Neutrophil (primary cell): ENCODE data around the gene NOP16.

Experiments
- H3K27ac ChIP-seq: fragments of 200-600 bp; sonication (generic); 2 replicates; pipeline ENCODE4 v1.5.1; 2016; ENCODE audit warnings: mild to moderate bottlenecking, moderate library complexity
- H3K27me3 ChIP-seq: fragments of 200-600 bp; sonication (generic); 2 replicates; pipeline ENCODE4 v1.6.0; 2016; ENCODE audit warnings: mild to moderate bottlenecking
- H3K36me3 ChIP-seq: fragments of 200-600 bp; sonication (generic); 2 replicates; pipeline ENCODE4 v1.5.1; 2017
- H3K4me1 ChIP-seq, 2 experiments: fragments of 200-600 bp in 1 of 2; sonication (generic) in 1 of 2; 1 replicate in 1 of 2; 2 replicates in 1 of 2; pipeline versions ENCODE4 v1.5.1 to v1.6.1; 2013 to 2016; ENCODE audit warnings: low read depth in 1 of 2, low read length in 1 of 2, mild to moderate bottlenecking in 1 of 2, moderate library complexity in 1 of 2; ENCODE audit not compliant: control insufficient read depth in 1 of 2, insufficient read depth in 1 of 2
- H3K4me3 ChIP-seq, 2 experiments: fragments of 200-600 bp in 1 of 2; sonication (generic) in 1 of 2; 1 replicate in 1 of 2; 2 replicates in 1 of 2; pipeline ENCODE4 v1.5.1; 2013 to 2016; ENCODE audit warnings: low read depth in 1 of 2, low read length in 1 of 2, mild to moderate bottlenecking in 1 of 2, moderate library complexity in 1 of 2
- H3K9me3 ChIP-seq: fragments of 200-600 bp; sonication (generic); 2 replicates; pipeline ENCODE4 v1.5.1; 2016
- CTCF ChIP-seq: fragments of 200-600 bp; sonication (generic); IDR thresholded peaks from 2 replicates; pipeline ENCODE4 v1.5.1; 2016; ENCODE audit warnings: antibody characterized with exemption

The NOP16 gene

GRCh38 chr5:176388444-176389134, at the start of gene NOP16, which contains the start of gene HIGD2A:
NOP16 (minus strand) TSS chr5:176388598; CDS start chr5:176388539, 59 bp downstream.
HIGD2A (plus strand) TSS chr5:176388751; CDS start chr5:176388820, 69 bp downstream.
- H3K4me1 ChIP-seq: peaks cover 17 to 21% of the 10 kb centered on the region in 2 experiments
- H3K4me3 ChIP-seq: peak within 1 kb of the TSS; percentile 78 to 83
- peaks cover 20% of the 10 kb centered on the region for H3K36me3 ChIP-seq
- TF ChIP-seq CTCF: peak; percentile 72
- peak within 1 kb of the TSS; percentile 93 for H3K27ac ChIP-seq
- no peaks in the 10 kb centered on the region for H3K27me3 ChIP-seq
- no peaks in the 10 kb centered on the region for H3K9me3 ChIP-seq

DNA sequence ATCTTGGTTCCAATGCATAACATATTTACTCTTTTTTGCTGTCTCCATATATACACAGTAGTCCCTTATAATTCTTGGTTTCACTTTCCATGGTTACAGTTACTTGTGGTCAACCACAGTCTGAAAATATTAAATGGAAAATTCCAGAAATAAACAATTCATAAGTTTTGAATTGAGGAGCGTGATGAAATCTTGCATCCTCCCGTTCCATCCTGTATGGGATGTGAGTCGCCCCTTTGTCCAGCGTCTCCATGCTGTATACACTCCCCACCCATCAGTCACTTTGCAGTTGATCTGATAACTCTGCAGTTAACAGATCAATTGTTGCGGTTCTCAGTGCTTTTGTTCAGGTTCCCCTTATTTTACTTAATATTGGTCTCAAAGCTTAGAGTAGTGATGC, 48.3 kb upstream of the NOP16 start:
- Histone ChIP-seq H3K27me3 (peaks cover 12% of the 10 kb centered on the region), H3K4me1 (peaks cover 0 to 9% of the 10 kb centered on the region in 2 experiments), H3K4me3 (no peak overlapping the region), H3K9me3 (no peaks in the 10 kb centered on the region), H3K36me3 (no peaks in the 10 kb centered on the region), H3K27ac (no peak overlapping the region)
- TF ChIP-seq CTCF: no peak

DNA sequence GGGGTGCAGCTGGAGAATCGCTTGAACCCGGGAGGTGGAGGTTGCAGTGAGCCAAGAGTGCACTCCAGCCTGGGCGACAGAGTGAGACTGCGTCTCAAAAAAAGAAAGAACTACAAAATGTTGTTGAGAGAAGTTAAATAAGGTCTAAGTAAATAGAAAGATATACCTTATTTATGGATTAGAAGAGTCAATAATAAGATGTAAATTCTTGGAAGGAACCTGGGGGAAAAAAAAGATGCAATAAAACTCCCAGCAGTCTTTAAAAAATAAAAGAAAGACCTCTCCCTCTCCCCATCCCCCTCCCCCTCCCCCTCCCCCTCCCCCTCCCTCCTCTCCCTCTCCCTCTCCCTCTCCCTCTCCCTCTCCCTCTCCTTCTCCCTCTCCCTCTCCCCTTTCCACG, 44.3 kb upstream of the NOP16 start:
- H3K27me3 ChIP-seq: peaks cover 12% of the 10 kb centered on the region
- peaks cover 0 to 9% of the 10 kb centered on the region in 2 experiments for H3K4me1 ChIP-seq
- no peaks in the 10 kb centered on the region for H3K9me3 ChIP-seq
- H3K27ac ChIP-seq: no peak overlapping the region
- H3K36me3 ChIP-seq: no peaks in the 10 kb centered on the region
- H3K4me3 ChIP-seq: no peak overlapping the region
- TF ChIP-seq CTCF: no peak

GRCh38 chr5:176429972-176430371, 41.6 kb upstream of the NOP16 start:
- Histone ChIP-seq H3K27ac (no peak overlapping the region), H3K9me3 (no peaks in the 10 kb centered on the region), H3K27me3 (peaks cover 5% of the 10 kb centered on the region), H3K4me1 (no peaks in the 10 kb centered on the region), H3K4me3 (no peak overlapping the region), H3K36me3 (no peaks in the 10 kb centered on the region)
- no peak for TF ChIP-seq CTCF

DNA sequence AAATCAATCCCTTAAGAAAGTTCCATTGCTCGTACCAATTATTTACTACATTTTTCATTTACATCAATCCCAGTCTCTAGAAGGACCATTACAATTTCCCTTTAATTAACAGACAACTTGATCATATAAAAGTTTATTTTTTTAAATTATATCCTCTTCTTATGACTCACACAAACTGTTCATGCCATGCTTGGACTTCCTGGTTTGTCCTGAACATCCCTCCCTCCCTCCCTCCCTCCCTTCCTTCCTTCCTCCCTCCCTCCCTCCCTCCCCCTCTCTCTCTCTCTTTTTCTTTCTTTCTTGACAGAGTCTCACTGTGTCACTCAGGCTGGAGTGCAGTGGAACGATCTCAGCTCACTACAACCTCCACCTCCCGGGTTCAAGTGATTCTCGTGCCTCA, 39.6 kb upstream of the NOP16 start:
- Histone ChIP-seq H3K36me3 (no peaks in the 10 kb centered on the region), H3K27me3 (peaks cover 5% of the 10 kb centered on the region), H3K9me3 (no peaks in the 10 kb centered on the region), H3K27ac (no peak overlapping the region), H3K4me1 (no peaks in the 10 kb centered on the region), H3K4me3 (no peak overlapping the region)
- TF ChIP-seq CTCF: no peak
